ENCODE measurements around the gene LIN9. TPM values are rescaled to one million over a fixed set of nuclear protein-coding genes. Genes with fewer than 3 reads are reported as not detected.

LIN9 gene
- total and polyA plus RNA-seq, 2 donors (not counting 1 experiment from before 2014, with no cell fraction given): 2.3 to 2.8 TPM

DNA sequence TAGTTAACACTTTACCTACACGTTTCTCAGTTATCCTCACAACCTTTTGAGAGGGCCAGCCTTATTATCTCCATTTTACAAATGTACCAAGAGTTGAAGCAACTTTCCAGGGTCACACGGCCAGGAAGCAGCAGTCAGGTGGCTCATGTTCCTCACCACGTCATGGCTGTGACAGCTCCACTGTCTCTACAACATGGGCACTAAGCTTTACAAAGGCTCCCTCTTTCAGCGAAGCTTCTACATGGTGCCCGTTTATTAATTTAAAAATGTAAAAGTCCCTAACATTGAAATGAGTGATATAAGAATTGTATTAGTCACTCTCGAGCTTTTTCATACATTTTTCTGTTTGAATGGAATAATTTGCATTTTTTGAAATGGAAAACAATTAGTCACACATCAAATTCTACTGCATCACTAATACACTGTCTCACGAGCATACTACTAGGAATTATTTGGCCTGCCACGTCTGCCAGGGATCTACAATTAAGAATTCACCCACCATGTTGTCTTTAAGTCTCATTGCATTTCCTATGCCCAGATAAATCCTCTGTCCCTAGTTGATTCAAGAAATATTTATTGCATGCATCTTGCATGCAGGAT is 28.4 kb upstream of the LIN9 start:
- Histone ChIP-seq H3K9ac (ENCODE audit: insufficient read depth, low read length) (no peak overlapping the region), H3K27me3 (ENCODE audit: control insufficient read depth, insufficient read depth, low read length) (no peaks in the 10 kb centered on the region), H4K20me1 (ENCODE audit: control insufficient read depth, extremely low read depth, insufficient read depth, low read length) (no peaks in the 10 kb centered on the region), H3K79me2 (ENCODE audit: control insufficient read depth, insufficient read depth, low read length) (no peaks in the 10 kb centered on the region), H3K36me3 (ENCODE audit: control insufficient read depth, insufficient read depth, low read length) (no peaks in the 10 kb centered on the region), H3K27ac (ENCODE audit: insufficient read depth, low read length) (no peak overlapping the region), H3K4me1 (ENCODE audit: control insufficient read depth, extremely low read depth, insufficient read depth, low read length) (peaks cover 3% of the 10 kb centered on the region), H3K9me3 (ENCODE audit: control insufficient read depth, insufficient read depth, low read depth, low read length) (no peaks in the 10 kb centered on the region), H3K4me2 (ENCODE audit: extremely low read depth, insufficient read depth, low read length) (no peak overlapping the region), H3K4me3 (replicated peaks in 1 of 4; ENCODE audit: control extremely low read depth in 1 of 4, insufficient read depth in 1 of 4, low read depth in 3 of 4, low read length in 4 of 4) (no peak overlapping the region), H2AFZ (ENCODE audit: low read length) (no peak overlapping the region)
- TF ChIP-seq, protein P1, sequence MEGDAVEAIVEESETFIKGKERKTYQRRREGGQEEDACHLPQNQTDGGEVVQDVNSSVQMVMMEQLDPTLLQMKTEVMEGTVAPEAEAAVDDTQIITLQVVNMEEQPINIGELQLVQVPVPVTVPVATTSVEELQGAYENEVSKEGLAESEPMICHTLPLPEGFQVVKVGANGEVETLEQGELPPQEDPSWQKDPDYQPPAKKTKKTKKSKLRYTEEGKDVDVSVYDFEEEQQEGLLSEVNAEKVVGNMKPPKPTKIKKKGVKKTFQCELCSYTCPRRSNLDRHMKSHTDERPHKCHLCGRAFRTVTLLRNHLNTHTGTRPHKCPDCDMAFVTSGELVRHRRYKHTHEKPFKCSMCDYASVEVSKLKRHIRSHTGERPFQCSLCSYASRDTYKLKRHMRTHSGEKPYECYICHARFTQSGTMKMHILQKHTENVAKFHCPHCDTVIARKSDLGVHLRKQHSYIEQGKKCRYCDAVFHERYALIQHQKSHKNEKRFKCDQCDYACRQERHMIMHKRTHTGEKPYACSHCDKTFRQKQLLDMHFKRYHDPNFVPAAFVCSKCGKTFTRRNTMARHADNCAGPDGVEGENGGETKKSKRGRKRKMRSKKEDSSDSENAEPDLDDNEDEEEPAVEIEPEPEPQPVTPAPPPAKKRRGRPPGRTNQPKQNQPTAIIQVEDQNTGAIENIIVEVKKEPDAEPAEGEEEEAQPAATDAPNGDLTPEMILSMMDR (conservative IDR thresholded peaks at IDR 0.05 in 1 of 2, IDR thresholded peaks at IDR 0.05 in 1 of 2; ENCODE audit: low read depth in 1 of 2, low read length in 2 of 2): no peak
- no peak for TF ChIP-seq EZH2 (IDR thresholded peaks at IDR 0.05; ENCODE audit: low read length, missing control alignments)
- peak in 1 of 2 donors; percentile 3 for DNase-seq (ENCODE audit: low read depth in 2 of 2)

DNA sequence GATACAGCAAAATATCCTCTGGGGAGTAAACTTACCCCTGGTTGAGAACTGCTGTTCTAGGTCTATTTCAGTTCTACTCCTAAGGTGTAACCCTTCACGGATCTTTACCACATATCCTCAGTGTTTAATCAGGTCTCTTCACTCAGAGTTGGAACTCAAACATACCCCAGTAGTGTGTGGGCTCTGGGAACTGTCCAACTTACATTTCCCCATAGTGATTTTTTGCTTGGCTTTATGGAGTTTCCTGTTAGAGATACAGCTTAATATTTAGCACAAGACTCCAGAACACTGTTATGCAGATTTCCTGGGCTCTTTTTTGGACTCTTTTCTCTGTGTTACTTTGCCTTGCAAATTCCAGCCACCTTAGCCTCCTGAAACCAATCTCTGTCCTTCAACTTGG is 26.7 kb upstream of the LIN9 start:
- Histone ChIP-seq H3K4me1 (ENCODE audit: control insufficient read depth, extremely low read depth, insufficient read depth, low read length) (peaks cover 3% of the 10 kb centered on the region), H3K27me3 (ENCODE audit: control insufficient read depth, insufficient read depth, low read length) (no peaks in the 10 kb centered on the region), H3K9me3 (ENCODE audit: control insufficient read depth, insufficient read depth, low read depth, low read length) (no peaks in the 10 kb centered on the region), H3K36me3 (ENCODE audit: control insufficient read depth, insufficient read depth, low read length) (no peaks in the 10 kb centered on the region), H3K9ac (ENCODE audit: insufficient read depth, low read length) (no peak overlapping the region), H4K20me1 (ENCODE audit: control insufficient read depth, extremely low read depth, insufficient read depth, low read length) (no peaks in the 10 kb centered on the region), H3K4me3 (replicated peaks in 1 of 4; ENCODE audit: control extremely low read depth in 1 of 4, insufficient read depth in 1 of 4, low read depth in 3 of 4, low read length in 4 of 4) (no peak overlapping the region), H3K27ac (ENCODE audit: insufficient read depth, low read length) (no peak overlapping the region), H3K4me2 (ENCODE audit: extremely low read depth, insufficient read depth, low read length) (no peak overlapping the region), H2AFZ (ENCODE audit: low read length) (no peak overlapping the region), H3K79me2 (ENCODE audit: control insufficient read depth, insufficient read depth, low read length) (no peaks in the 10 kb centered on the region)
- TF ChIP-seq, protein P1 (conservative IDR thresholded peaks at IDR 0.05 in 1 of 2, IDR thresholded peaks at IDR 0.05 in 1 of 2; ENCODE audit: low read depth in 1 of 2, low read length in 2 of 2): no peak
- TF ChIP-seq EZH2 (IDR thresholded peaks at IDR 0.05; ENCODE audit: low read length, missing control alignments): no peak
- no peak for DNase-seq (ENCODE audit: low read depth in 2 of 2)

DNA sequence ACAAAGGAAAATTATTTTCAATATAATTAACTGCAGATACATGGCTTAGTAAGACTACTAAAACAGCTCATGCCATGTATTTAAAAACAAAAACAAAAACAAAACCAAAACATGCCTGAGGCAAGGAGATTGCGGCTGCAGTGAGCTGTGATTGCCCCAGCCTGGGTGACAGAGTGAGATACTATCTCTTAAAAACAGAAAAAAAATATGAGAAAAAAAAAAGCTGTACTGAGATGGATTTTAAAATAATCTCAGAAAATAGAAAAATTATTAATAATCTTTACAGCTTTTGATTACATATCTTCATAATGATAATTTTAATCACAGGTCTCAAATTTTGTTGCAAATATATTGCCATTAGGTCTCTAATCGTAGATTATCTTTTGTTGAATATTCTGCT is 24.0 kb upstream of the LIN9 start:
- Histone ChIP-seq H3K9me3 (ENCODE audit: control insufficient read depth, insufficient read depth, low read depth, low read length) (no peaks in the 10 kb centered on the region), H3K27me3 (ENCODE audit: control insufficient read depth, insufficient read depth, low read length) (no peaks in the 10 kb centered on the region), H3K79me2 (ENCODE audit: control insufficient read depth, insufficient read depth, low read length) (no peaks in the 10 kb centered on the region), H2AFZ (ENCODE audit: low read length) (peak overlapping the region; percentile 87), H3K36me3 (ENCODE audit: control insufficient read depth, insufficient read depth, low read length) (no peaks in the 10 kb centered on the region), H3K27ac (ENCODE audit: insufficient read depth, low read length) (no peak overlapping the region), H3K4me2 (ENCODE audit: extremely low read depth, insufficient read depth, low read length) (peak overlapping the region; percentile 58), H3K9ac (ENCODE audit: insufficient read depth, low read length) (no peak overlapping the region), H4K20me1 (ENCODE audit: control insufficient read depth, extremely low read depth, insufficient read depth, low read length) (no peaks in the 10 kb centered on the region), H3K4me3 (replicated peaks in 1 of 4; ENCODE audit: control extremely low read depth in 1 of 4, insufficient read depth in 1 of 4, low read depth in 3 of 4, low read length in 4 of 4) (peak overlapping the region in 3 of 4 experiments; percentile 27 to 57 (median 32)), H3K4me1 (ENCODE audit: control insufficient read depth, extremely low read depth, insufficient read depth, low read length) (peaks cover 3% of the 10 kb centered on the region)
- no peak for DNase-seq (ENCODE audit: low read depth in 2 of 2)
- no peak for TF ChIP-seq EZH2 (IDR thresholded peaks at IDR 0.05; ENCODE audit: low read length, missing control alignments)
- TF ChIP-seq, protein P1 (conservative IDR thresholded peaks at IDR 0.05 in 1 of 2, IDR thresholded peaks at IDR 0.05 in 1 of 2; ENCODE audit: low read depth in 1 of 2, low read length in 2 of 2): no peak
